Measurements from ENCODE around the gene ARRDC1.
"Not testable (repeated sequence)": the region's sequence is repeated elsewhere in the genome, so short reads cannot be mapped to it uniquely, and the experiment has no call there.

The ARRDC1 gene

DNA sequence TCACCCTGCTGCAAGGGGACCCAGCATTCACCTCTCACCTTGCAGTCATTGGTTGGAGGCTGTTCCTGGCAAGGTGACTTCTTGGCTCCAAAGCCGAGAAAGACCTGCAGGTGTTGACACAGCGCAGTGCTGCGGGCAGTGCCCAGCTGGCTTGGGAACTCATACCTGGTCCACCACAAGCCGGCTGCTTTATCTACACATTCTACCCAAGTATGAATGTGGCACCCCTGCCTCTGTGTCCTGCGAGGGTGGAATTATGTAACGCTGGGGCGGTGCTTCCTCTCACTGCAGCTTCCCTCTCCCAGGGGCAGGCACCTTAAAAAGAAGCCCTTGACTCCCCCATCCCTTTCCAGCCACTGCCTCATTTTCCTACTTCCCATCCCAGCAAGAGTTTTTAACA is 12.7 kb upstream of the ARRDC1 start:
- Histone ChIP-seq H3K27ac (ENCODE audit: low read depth, low read length) (no peak overlapping the region), H3K4me3 (ENCODE audit: low read length) (no peak overlapping the region), H3K4me2 (ENCODE audit: low read length) (no peak overlapping the region), H3K9me3 (ENCODE audit: control insufficient read depth, insufficient read depth, low read length) (no peaks in the 10 kb centered on the region), H3K79me2 (ENCODE audit: control insufficient read depth, low read length) (peaks cover 27% of the 10 kb centered on the region), H3K27me3 (ENCODE audit: control insufficient read depth, low read length) (no peaks in the 10 kb centered on the region), H4K20me1 (ENCODE audit: control insufficient read depth, insufficient read depth, low read depth, low read length) (peaks cover 8% of the 10 kb centered on the region; the same call in 1 of the 2 replicates), H3K36me3 (ENCODE audit: control insufficient read depth, low read length) (peaks cover 21% of the 10 kb centered on the region), H3F3A (ENCODE audit: control insufficient read depth, insufficient read depth) (no peaks in the 10 kb centered on the region), H3K4me1 (ENCODE audit: control insufficient read depth, low read length) (peaks cover 21% of the 10 kb centered on the region), H3K9me2 (replicated peaks; ENCODE audit: control insufficient read depth, low read length) (no peaks in the 10 kb centered on the region)
- TF ChIP-seq, protein P1, sequence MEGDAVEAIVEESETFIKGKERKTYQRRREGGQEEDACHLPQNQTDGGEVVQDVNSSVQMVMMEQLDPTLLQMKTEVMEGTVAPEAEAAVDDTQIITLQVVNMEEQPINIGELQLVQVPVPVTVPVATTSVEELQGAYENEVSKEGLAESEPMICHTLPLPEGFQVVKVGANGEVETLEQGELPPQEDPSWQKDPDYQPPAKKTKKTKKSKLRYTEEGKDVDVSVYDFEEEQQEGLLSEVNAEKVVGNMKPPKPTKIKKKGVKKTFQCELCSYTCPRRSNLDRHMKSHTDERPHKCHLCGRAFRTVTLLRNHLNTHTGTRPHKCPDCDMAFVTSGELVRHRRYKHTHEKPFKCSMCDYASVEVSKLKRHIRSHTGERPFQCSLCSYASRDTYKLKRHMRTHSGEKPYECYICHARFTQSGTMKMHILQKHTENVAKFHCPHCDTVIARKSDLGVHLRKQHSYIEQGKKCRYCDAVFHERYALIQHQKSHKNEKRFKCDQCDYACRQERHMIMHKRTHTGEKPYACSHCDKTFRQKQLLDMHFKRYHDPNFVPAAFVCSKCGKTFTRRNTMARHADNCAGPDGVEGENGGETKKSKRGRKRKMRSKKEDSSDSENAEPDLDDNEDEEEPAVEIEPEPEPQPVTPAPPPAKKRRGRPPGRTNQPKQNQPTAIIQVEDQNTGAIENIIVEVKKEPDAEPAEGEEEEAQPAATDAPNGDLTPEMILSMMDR (IDR thresholded peaks at IDR 0.05; ENCODE audit: low read depth, low read length, poor library complexity, severe bottlenecking), result no peak
- no peak for TF ChIP-seq EZH2phosphoT487 (IDR thresholded peaks at IDR 0.05; ENCODE audit: borderline replicate concordance, low read length)

- H3K36me3 ChIP-seq (ENCODE audit: control insufficient read depth, low read length), result peaks cover 17% of the 10 kb centered on the region
- no peaks in the 10 kb centered on the region for H3K9me3 ChIP-seq (ENCODE audit: control insufficient read depth, insufficient read depth, low read length)
- no peaks in the 10 kb centered on the region for H3K27me3 ChIP-seq (ENCODE audit: control insufficient read depth, low read length)
- no peak overlapping the region for H3K4me2 ChIP-seq (ENCODE audit: low read length)
- H3K79me2 ChIP-seq (ENCODE audit: control insufficient read depth, low read length), result peaks cover 23% of the 10 kb centered on the region
- no peak overlapping the region for H3K4me3 ChIP-seq (ENCODE audit: low read length)
- no peak overlapping the region for H3K27ac ChIP-seq (ENCODE audit: low read depth, low read length)
- no peaks in the 10 kb centered on the region for H3K9me2 ChIP-seq (replicated peaks; ENCODE audit: control insufficient read depth, low read length)
- TF ChIP-seq, protein P1 (IDR thresholded peaks at IDR 0.05; ENCODE audit: low read depth, low read length, poor library complexity, severe bottlenecking), result no peak
- no peak for TF ChIP-seq EZH2phosphoT487 (IDR thresholded peaks at IDR 0.05; ENCODE audit: borderline replicate concordance, low read length)
- peaks cover 1% of the 10 kb centered on the region; the same call in 1 of the 2 replicates for H3F3A ChIP-seq (ENCODE audit: control insufficient read depth, insufficient read depth)
- H4K20me1 ChIP-seq (ENCODE audit: control insufficient read depth, insufficient read depth, low read depth, low read length), result peaks cover 8% of the 10 kb centered on the region; the same call in 1 of the 2 replicates
- peaks cover 21% of the 10 kb centered on the region for H3K4me1 ChIP-seq (ENCODE audit: control insufficient read depth, low read length)
These were observed 12.3 kb upstream of the ARRDC1 start for GRCh38 chr9:137593176-137593575.

- not testable (repeated sequence) for H3K4me3 ChIP-seq (ENCODE audit: low read length); H3K4me1 ChIP-seq (ENCODE audit: control insufficient read depth, low read length); H3K9me3 ChIP-seq (ENCODE audit: control insufficient read depth, insufficient read depth, low read length); H3K79me2 ChIP-seq (ENCODE audit: control insufficient read depth, low read length); H3K27ac ChIP-seq (ENCODE audit: low read depth, low read length); H3K4me2 ChIP-seq (ENCODE audit: low read length); H3F3A ChIP-seq (ENCODE audit: control insufficient read depth, insufficient read depth); H4K20me1 ChIP-seq (ENCODE audit: control insufficient read depth, insufficient read depth, low read depth, low read length); H3K27me3 ChIP-seq (ENCODE audit: control insufficient read depth, low read length); H3K36me3 ChIP-seq (ENCODE audit: control insufficient read depth, low read length); H3K9me2 ChIP-seq (replicated peaks; ENCODE audit: control insufficient read depth, low read length)
These were observed 8.9 kb upstream of the ARRDC1 start for GRCh38 chr9:137596577-137596976.

DNA sequence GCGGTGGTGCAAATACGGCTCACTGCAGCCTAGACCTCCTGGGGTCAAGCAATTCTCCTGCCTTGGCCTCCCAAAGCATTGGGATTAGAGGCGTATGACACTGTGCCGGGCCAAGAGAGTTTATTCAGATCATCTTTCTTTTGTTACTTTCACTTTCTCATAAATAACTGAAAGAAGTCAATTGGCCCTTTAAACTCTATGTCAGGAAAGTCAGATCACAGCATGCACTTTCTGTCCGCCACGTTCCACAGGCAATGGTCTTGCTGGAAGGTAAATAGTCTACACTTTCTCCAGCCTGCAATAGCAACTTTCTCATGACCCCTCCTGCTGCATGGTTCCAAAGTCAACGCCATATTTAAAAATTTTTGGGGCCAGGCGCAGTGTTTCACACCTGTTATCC is 6.5 kb upstream of the ARRDC1 start:
- no peak for TF ChIP-seq EZH2phosphoT487 (IDR thresholded peaks at IDR 0.05; ENCODE audit: borderline replicate concordance, low read length)
- TF ChIP-seq, protein P1 (IDR thresholded peaks at IDR 0.05; ENCODE audit: low read depth, low read length, poor library complexity, severe bottlenecking), result no peak
- H3K27me3 ChIP-seq (ENCODE audit: control insufficient read depth, low read length), result peaks cover under 1% of the 10 kb centered on the region; the same call in 1 of the 2 replicates
- peaks cover 6% of the 10 kb centered on the region for H3K4me1 ChIP-seq (ENCODE audit: control insufficient read depth, low read length)
- no peak overlapping the region for H3K4me3 ChIP-seq (ENCODE audit: low read length)
- H3F3A ChIP-seq (ENCODE audit: control insufficient read depth, insufficient read depth), result peaks cover 7% of the 10 kb centered on the region; the same call in 1 of the 2 replicates
- H4K20me1 ChIP-seq (ENCODE audit: control insufficient read depth, insufficient read depth, low read depth, low read length), result no peaks in the 10 kb centered on the region
- no peak overlapping the region for H3K27ac ChIP-seq (ENCODE audit: low read depth, low read length)
- no peaks in the 10 kb centered on the region for H3K9me3 ChIP-seq (ENCODE audit: control insufficient read depth, insufficient read depth, low read length)
- no peaks in the 10 kb centered on the region for H3K79me2 ChIP-seq (ENCODE audit: control insufficient read depth, low read length)
- no peaks in the 10 kb centered on the region for H3K36me3 ChIP-seq (ENCODE audit: control insufficient read depth, low read length)
- no peak overlapping the region for H3K4me2 ChIP-seq (ENCODE audit: low read length)
- no peaks in the 10 kb centered on the region for H3K9me2 ChIP-seq (replicated peaks; ENCODE audit: control insufficient read depth, low read length)

Measured in DOHH2 (cell line).